GM12878 (cell line): Measurements from ENCODE around the gene ICA1.

ENCODE experiments used
- ATF2 ChIP-seq: IDR thresholded peaks from 2 replicates; pipeline ENCODE4 v1.6.1; 2012; ENCODE audit warnings: low read length, inconsistent platforms
- BRCA1 ChIP-seq: IDR thresholded peaks from 2 replicates; pipeline ENCODE4 v1.6.1; 2011; ENCODE audit warnings: low read depth, low read length, improper control_type of control experiment
- CBX3 ChIP-seq: fragments of 200-600 bp; sonication (generic); IDR thresholded peaks from 2 replicates; pipeline ENCODE4 v1.6.1; 2016; ENCODE audit warnings: low read depth, borderline replicate concordance
- CTCF ChIP-seq, 3 experiments: IDR thresholded peaks in 2 of 3; conservative IDR thresholded peaks in 1 of 3; 2 replicates each; pipeline ENCODE4 v1.5.1; 2011; ENCODE audit warnings: low read depth in 3 of 3, low read length in 3 of 3, mild to moderate bottlenecking in 3 of 3, control low read depth in 2 of 3, moderate library complexity in 2 of 3, inconsistent platforms in 1 of 3, mixed read lengths in 1 of 3; ENCODE audit not compliant: control insufficient read depth in 2 of 3, insufficient read depth in 1 of 3; ENCODE audit errors: extremely low read depth in 1 of 3
- EZH2 ChIP-seq: IDR thresholded peaks from 2 replicates; pipeline ENCODE4 v1.6.1; 2012; ENCODE audit warnings: low read depth, mild to moderate bottlenecking, control low read depth, inconsistent platforms, low read length, borderline replicate concordance; ENCODE audit not compliant: control insufficient read depth
- HDAC2 ChIP-seq: fragments of 200-600 bp; sonication (generic); IDR thresholded peaks from 2 replicates; pipeline ENCODE4 v1.6.1; 2017
- HDAC6 ChIP-seq: fragments of 200-600 bp; sonication (generic); IDR thresholded peaks from one replicate; pipeline ENCODE4 v1.8.0; 2017; ENCODE audit warnings: antibody characterized with exemption; ENCODE audit not compliant: unreplicated experiment
- JUND ChIP-seq: IDR thresholded peaks from 2 replicates; pipeline ENCODE4 v1.6.1; 2012; ENCODE audit warnings: low read depth, mild to moderate bottlenecking, low read length, improper control_type of control experiment, moderate library complexity
- POLR2A ChIP-seq: IDR thresholded peaks from 2 replicates; pipeline ENCODE4 v1.6.1; 2011; ENCODE audit warnings: low read depth, mild to moderate bottlenecking, low read length
- REST ChIP-seq: IDR thresholded peaks from 2 replicates; pipeline ENCODE4 v1.6.1; 2012; ENCODE audit warnings: mild to moderate bottlenecking, low read depth, low read length
- SP1 ChIP-seq: IDR thresholded peaks from one replicate; pipeline ENCODE4 v1.6.1; 2011; ENCODE audit warnings: low read depth, low read length
- USF1 ChIP-seq: IDR thresholded peaks from 2 replicates; pipeline ENCODE4 v1.6.1; 2011; ENCODE audit warnings: borderline replicate concordance, low read depth, mild to moderate bottlenecking, moderate library complexity, mixed read lengths, low read length; ENCODE audit not compliant: insufficient read depth; ENCODE audit errors: extremely low read length
- ZNF384 ChIP-seq: IDR thresholded peaks from 2 replicates; pipeline ENCODE4 v1.6.1; 2012; ENCODE audit warnings: low read depth, mild to moderate bottlenecking, low read length, improper control_type of control experiment, borderline replicate concordance

GRCh38 chr7:8109196-8110022, 152.6 kb downstream of the ICA1 start:
- no peak for TF ChIP-seq EZH2
- TF ChIP-seq ATF2, result no peak
- TF ChIP-seq CBX3, result no peak
- TF ChIP-seq HDAC6, result no peak
- TF ChIP-seq BRCA1, result no peak
- no peak for TF ChIP-seq POLR2A
- TF ChIP-seq JUND, result no peak
- TF ChIP-seq CTCF (IDR thresholded peaks at IDR 0.05 in 2 of 3, conservative IDR thresholded peaks at IDR 0.05 in 1 of 3; ENCODE audit: control insufficient read depth in 2 of 3, extremely low read depth in 1 of 3, insufficient read depth in 1 of 3, low read depth in 3 of 3, low read length in 3 of 3), result no peak
- no peak for TF ChIP-seq SP1
- TF ChIP-seq HDAC2, result no peak
- no peak for TF ChIP-seq ZNF384
- no peak for TF ChIP-seq REST
- no peak for TF ChIP-seq USF1
